ENCODE results near the gene MORN4. TPM values are rescaled to one million over a fixed set of nuclear protein-coding genes. Genes with fewer than 3 reads are reported as not detected.
A peak's percentile ranks its signal among the peaks of the same experiment; 100 is the strongest.
"Not testable (repeated sequence)": the region's sequence is repeated elsewhere in the genome, so short reads cannot be mapped to it uniquely, and the experiment has no call there.

The MORN4 gene
- total RNA-seq, 2 donors from 2014 or later: 1.8 to 2.3 TPM

- H3K27ac ChIP-seq: no peak overlapping the region
- TF ChIP-seq CTCF (IDR thresholded peaks at IDR 0.05): no peak
- H3K9me3 ChIP-seq: no peaks in the 10 kb centered on the region
- intact Hi-C loops (cut with DNase I): no loop called here
- H3K27me3 ChIP-seq: no peaks in the 10 kb centered on the region
- H3K9ac ChIP-seq (ENCODE audit: low read depth in 2 of 2, low read length in 2 of 2): no peak overlapping the region
- no peaks in the 10 kb centered on the region for H3K4me1 ChIP-seq
- no peak overlapping the region for H3K4me3 ChIP-seq
- H3K36me3 ChIP-seq: peaks cover 5% of the 10 kb centered on the region
- DNase-seq: no peak
Observed at GRCh38 chr10:97647556-97647955, 14.3 kb upstream of the MORN4 start.

GRCh38 chr10:97644936-97645335 lies 11.6 kb upstream of the MORN4 start:
- DNase-seq: no peak
- no peaks in the 10 kb centered on the region for H3K4me1 ChIP-seq
- H3K9ac ChIP-seq (ENCODE audit: low read depth in 2 of 2, low read length in 2 of 2): no peak overlapping the region
- no peak for TF ChIP-seq CTCF (IDR thresholded peaks at IDR 0.05)
- no peak overlapping the region for H3K27ac ChIP-seq
- H3K9me3 ChIP-seq: no peaks in the 10 kb centered on the region
- no peak overlapping the region for H3K4me3 ChIP-seq
- no peaks in the 10 kb centered on the region for H3K27me3 ChIP-seq
- no peaks in the 10 kb centered on the region for H3K36me3 ChIP-seq
- intact Hi-C loops (cut with DNase I): no loop called here

- DNase-seq: no peak
- no peak overlapping the region for H3K4me3 ChIP-seq
- intact Hi-C loops (cut with DNase I): no loop called here
Observed at GRCh38 chr10:97643441-97643985, 10.2 kb upstream of the MORN4 start.

GRCh38 chr10:97642471-97643159 lies 9.3 kb upstream of the MORN4 start:
- H3K36me3 ChIP-seq; H3K9me3 ChIP-seq; H3K4me1 ChIP-seq; H3K27me3 ChIP-seq; intact Hi-C loops (cut with DNase I); H3K27ac ChIP-seq; H3K4me3 ChIP-seq; H3K9ac ChIP-seq (ENCODE audit: low read depth in 2 of 2, low read length in 2 of 2); DNase-seq: not testable (repeated sequence)

More at GRCh38 chr10:97643441-97643985, 10.2 kb upstream of the MORN4 start:
- TF ChIP-seq CTCF (IDR thresholded peaks at IDR 0.05): no peak
- Histone ChIP-seq H3K9ac (ENCODE audit: low read depth in 2 of 2, low read length in 2 of 2) (no peak overlapping the region), H3K27me3 (no peaks in the 10 kb centered on the region), H3K9me3 (no peaks in the 10 kb centered on the region), H3K27ac (no peak overlapping the region), H3K4me1 (no peaks in the 10 kb centered on the region), H3K36me3 (no peaks in the 10 kb centered on the region)

DNA sequence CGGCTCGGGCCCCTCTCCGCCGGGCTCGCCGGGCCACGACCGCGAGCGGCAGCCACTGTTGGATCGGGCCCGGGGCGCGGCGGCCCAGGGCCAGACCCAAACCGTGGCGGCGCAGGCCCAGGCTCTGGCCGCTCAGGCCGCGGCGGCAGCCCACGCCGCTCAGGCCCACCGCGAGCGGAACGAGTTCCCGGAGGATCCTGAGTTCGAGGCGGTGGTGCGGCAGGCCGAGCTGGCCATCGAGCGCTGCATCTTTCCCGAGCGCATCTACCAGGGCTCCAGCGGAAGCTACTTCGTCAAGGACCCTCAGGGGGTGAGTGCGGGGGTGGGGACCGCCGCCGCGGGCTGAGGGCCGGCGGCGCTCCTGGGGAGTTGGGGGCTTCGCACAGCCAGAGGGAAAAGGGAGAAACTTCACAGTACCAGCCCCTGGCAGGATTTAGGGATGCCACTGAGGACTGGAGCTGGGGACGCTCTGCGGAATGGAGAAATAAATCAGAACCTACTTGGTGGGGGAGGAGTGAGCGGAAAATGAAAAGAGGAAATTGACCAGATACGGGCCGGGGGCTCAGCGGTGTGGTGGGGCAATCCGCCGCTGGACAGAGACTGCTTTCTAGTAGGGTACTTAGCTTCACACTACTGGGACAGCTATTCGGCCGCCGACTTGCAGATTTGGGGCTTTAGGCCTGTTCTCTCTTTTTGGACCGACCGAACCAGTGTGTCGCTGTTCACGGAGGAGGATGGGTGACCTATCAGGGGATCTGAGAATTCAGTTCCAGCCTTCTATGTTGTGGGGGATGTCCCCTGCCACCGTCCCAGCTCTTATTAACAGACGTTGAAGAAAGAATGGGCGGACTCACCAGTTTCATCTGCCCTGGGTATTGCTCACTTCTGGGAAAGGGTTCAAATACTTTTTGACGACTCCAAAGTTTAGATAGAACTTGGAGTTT lies 7.8 kb upstream of the MORN4 start:
- TF ChIP-seq CTCF (IDR thresholded peaks at IDR 0.05): no peak
- intact Hi-C loops (cut with DNase I): no loop called here
- Histone ChIP-seq H3K27ac (peak overlapping the region; percentile 60), H3K4me3 (peak overlapping the region; percentile 93), H3K4me1 (no peaks in the 10 kb centered on the region), H3K36me3 (no peaks in the 10 kb centered on the region), H3K9ac (ENCODE audit: low read depth in 2 of 2, low read length in 2 of 2) (peak overlapping the region; percentile 73 to 95), H3K9me3 (no peaks in the 10 kb centered on the region), H3K27me3 (no peaks in the 10 kb centered on the region)
- peak; percentile 31 for DNase-seq

Measured in colonic mucosa (tissue), 4 donors.